HUES6 (cell line): ENCODE data around the gene PARD3.

Experiments used
- H3K27ac ChIP-seq: 2 replicates; pipeline ENCODE4 v1.7.0; 2013; ENCODE audit warnings: low read depth, mild to moderate bottlenecking, low read length, inconsistent platforms
- H3K27me3 ChIP-seq: 2 replicates; pipeline ENCODE4 v1.6.1; 2013; ENCODE audit warnings: low read length; ENCODE audit not compliant: control insufficient read depth, insufficient read depth
- H3K36me3 ChIP-seq: 2 replicates; pipeline ENCODE4 v1.6.1; 2013; ENCODE audit warnings: low read length; ENCODE audit not compliant: control insufficient read depth, insufficient read depth
- H3K4me1 ChIP-seq: 2 replicates; pipeline ENCODE4 v1.6.1; 2013; ENCODE audit warnings: low read length; ENCODE audit not compliant: control insufficient read depth, insufficient read depth
- H3K4me3 ChIP-seq: 2 replicates; pipeline ENCODE4 v1.5.1; 2013; ENCODE audit warnings: low read depth, low read length
- H3K9ac ChIP-seq: one replicate; pipeline ENCODE4 v1.6.1; 2013; ENCODE audit warnings: mild to moderate bottlenecking, low read length
- H3K9me3 ChIP-seq: 2 replicates; pipeline ENCODE4 v1.6.1; 2013; ENCODE audit warnings: low read depth, low read length; ENCODE audit not compliant: control insufficient read depth, insufficient read depth

Gene PARD3

GRCh38 chr10:34728361-34728760 lies 86.7 kb downstream of the PARD3 start:
- H3K27ac ChIP-seq = no peak overlapping the region
- no peaks in the 10 kb centered on the region for H3K27me3 ChIP-seq
- H3K4me3 ChIP-seq = no peak overlapping the region
- no peaks in the 10 kb centered on the region for H3K9me3 ChIP-seq
- H3K9ac ChIP-seq = no peak overlapping the region
- H3K4me1 ChIP-seq = peaks cover 12% of the 10 kb centered on the region; the same call in 1 of the 2 replicates
- H3K36me3 ChIP-seq = no peaks in the 10 kb centered on the region

GRCh38 chr10:34727595-34728033 lies 87.5 kb downstream of the PARD3 start:
- no peak overlapping the region for H3K9ac ChIP-seq
- H3K9me3 ChIP-seq = no peaks in the 10 kb centered on the region
- H3K36me3 ChIP-seq = no peaks in the 10 kb centered on the region
- H3K4me1 ChIP-seq = peaks cover 12% of the 10 kb centered on the region; the same call in 1 of the 2 replicates
- H3K4me3 ChIP-seq = no peak overlapping the region
- H3K27me3 ChIP-seq = no peaks in the 10 kb centered on the region
- no peak overlapping the region for H3K27ac ChIP-seq

GRCh38 chr10:34726862-34727261 lies 88.2 kb downstream of the PARD3 start:
- Histone ChIP-seq H3K27me3 (no peaks in the 10 kb centered on the region), H3K27ac (no peak overlapping the region), H3K9me3 (no peaks in the 10 kb centered on the region), H3K4me1 (peaks cover 8% of the 10 kb centered on the region; the same call in 1 of the 2 replicates), H3K36me3 (no peaks in the 10 kb centered on the region), H3K9ac (no peak overlapping the region), H3K4me3 (no peak overlapping the region)

GRCh38 chr10:34723750-34724149 lies 91.3 kb downstream of the PARD3 start:
- Histone ChIP-seq H3K9me3 (no peaks in the 10 kb centered on the region), H3K27ac (no peak overlapping the region), H3K27me3 (no peaks in the 10 kb centered on the region), H3K9ac (no peak overlapping the region), H3K4me3 (no peak overlapping the region), H3K36me3 (no peaks in the 10 kb centered on the region), H3K4me1 (peaks cover 12% of the 10 kb centered on the region; the same call in 1 of the 2 replicates)

- Histone ChIP-seq H3K27me3 (no peaks in the 10 kb centered on the region), H3K4me3 (no peak overlapping the region), H3K9ac (no peak overlapping the region), H3K4me1 (peaks cover 8% of the 10 kb centered on the region; the same call in 1 of the 2 replicates), H3K27ac (no peak overlapping the region), H3K36me3 (no peaks in the 10 kb centered on the region), H3K9me3 (no peaks in the 10 kb centered on the region)
Measured at GRCh38 chr10:34722404-34722803, 92.7 kb downstream of the PARD3 start.

GRCh38 chr10:34721208-34721840 lies 93.8 kb downstream of the PARD3 start:
- no peaks in the 10 kb centered on the region for H3K36me3 ChIP-seq
- no peak overlapping the region for H3K4me3 ChIP-seq
- H3K9ac ChIP-seq = no peak overlapping the region
- no peaks in the 10 kb centered on the region for H3K9me3 ChIP-seq
- no peaks in the 10 kb centered on the region for H3K27me3 ChIP-seq
- peaks cover 4% of the 10 kb centered on the region; the same call in 1 of the 2 replicates for H3K4me1 ChIP-seq
- H3K27ac ChIP-seq = no peak overlapping the region

- no peaks in the 10 kb centered on the region for H3K27me3 ChIP-seq
- no peak overlapping the region for H3K9ac ChIP-seq
- no peaks in the 10 kb centered on the region for H3K9me3 ChIP-seq
- H3K4me3 ChIP-seq = no peak overlapping the region
- no peaks in the 10 kb centered on the region for H3K36me3 ChIP-seq
- peaks cover 4% of the 10 kb centered on the region; the same call in 1 of the 2 replicates for H3K4me1 ChIP-seq
- no peak overlapping the region for H3K27ac ChIP-seq
Measured at GRCh38 chr10:34719746-34720145, 95.3 kb downstream of the PARD3 start.

- H3K27ac ChIP-seq = no peak overlapping the region
- no peak overlapping the region for H3K9ac ChIP-seq
- peaks cover 4% of the 10 kb centered on the region; the same call in 1 of the 2 replicates for H3K4me1 ChIP-seq
- H3K9me3 ChIP-seq = no peaks in the 10 kb centered on the region
- no peak overlapping the region for H3K4me3 ChIP-seq
- H3K36me3 ChIP-seq = no peaks in the 10 kb centered on the region
- no peaks in the 10 kb centered on the region for H3K27me3 ChIP-seq
Measured at GRCh38 chr10:34719328-34719727, 95.8 kb downstream of the PARD3 start.

- no peak overlapping the region for H3K27ac ChIP-seq
Measured at GRCh38 chr10:34717429-34717828, 97.7 kb downstream of the PARD3 start.

GRCh38 chr10:34716958-34717357 lies 98.1 kb downstream of the PARD3 start:
- Histone ChIP-seq H3K4me1 (peaks cover 13% of the 10 kb centered on the region; the same call in 1 of the 2 replicates), H3K9me3 (no peaks in the 10 kb centered on the region), H3K27ac (no peak overlapping the region)

More at GRCh38 chr10:34717429-34717828, 97.7 kb downstream of the PARD3 start:
- Histone ChIP-seq H3K4me3 (no peak overlapping the region), H3K36me3 (no peaks in the 10 kb centered on the region), H3K27me3 (no peaks in the 10 kb centered on the region), H3K4me1 (peaks cover 9% of the 10 kb centered on the region; the same call in 1 of the 2 replicates), H3K9ac (no peak overlapping the region), H3K9me3 (no peaks in the 10 kb centered on the region)

GRCh38 chr10:34716234-34716633 lies 98.9 kb downstream of the PARD3 start:
- Histone ChIP-seq H3K4me3 (no peak overlapping the region), H3K27me3 (no peaks in the 10 kb centered on the region), H3K36me3 (no peaks in the 10 kb centered on the region), H3K9me3 (no peaks in the 10 kb centered on the region), H3K27ac (no peak overlapping the region), H3K4me1 (peaks cover 15% of the 10 kb centered on the region; the same call in 1 of the 2 replicates), H3K9ac (no peak overlapping the region)

More at GRCh38 chr10:34716958-34717357, 98.1 kb downstream of the PARD3 start:
- Histone ChIP-seq H3K27me3 (no peaks in the 10 kb centered on the region), H3K9ac (no peak overlapping the region), H3K36me3 (no peaks in the 10 kb centered on the region), H3K4me3 (no peak overlapping the region)
